HG02970 (cell line): ENCODE data around the gene DUSP6.
A peak's percentile ranks its signal among the peaks of the same experiment; 100 is the strongest.
"Not testable (repeated sequence)": the region's sequence is repeated elsewhere in the genome, so short reads cannot be mapped to it uniquely, and the experiment has no call there.

Source experiments
- ATAC-seq: cut with Tn5 transposase; IDR thresholded peaks from one replicate; pipeline ENCODE4 v1.9.1; 2021; ENCODE audit warnings: mild to moderate bottlenecking, moderate library complexity, moderate number of reproducible peaks; ENCODE audit not compliant: unreplicated experiment, low FRiP score

DUSP6 gene

GRCh38 chr12:89353823-89354611 lies 1.7 kb upstream of the DUSP6 start:
- no peak for ATAC-seq

- ATAC-seq = no peak
Observed at GRCh38 chr12:89353188-89353822, 1.0 kb upstream of the DUSP6 start.

GRCh38 chr12:89352242-89352491 lies 134 bp downstream of the DUSP6 start:
- no peak for ATAC-seq

- peak; percentile 8 for ATAC-seq
Observed at GRCh38 chr12:89351489-89352241, 636 bp downstream of the DUSP6 start.

GRCh38 chr12:89350630-89351488 lies 1.4 kb downstream of the DUSP6 start:
- no peak for ATAC-seq

GRCh38 chr12:89350260-89350629 lies 2.1 kb downstream of the DUSP6 start:
- no peak for ATAC-seq

GRCh38 chr12:89349814-89350213 lies 2.5 kb downstream of the DUSP6 start:
- no peak for ATAC-seq

GRCh38 chr12:89348894-89349699 lies 3.2 kb downstream of the DUSP6 start:
- ATAC-seq = no peak

GRCh38 chr12:89347325-89347829 lies 4.9 kb downstream of the DUSP6 start:
- ATAC-seq = no peak

- ATAC-seq = no peak
Observed at GRCh38 chr12:89346741-89347324, 5.5 kb downstream of the DUSP6 start.

GRCh38 chr12:89345830-89346740 lies 6.2 kb downstream of the DUSP6 start:
- ATAC-seq = peak; percentile 97

- no peak for ATAC-seq
Observed at GRCh38 chr12:89345376-89345775, 6.9 kb downstream of the DUSP6 start.

- ATAC-seq = no peak
Observed at GRCh38 chr12:89344862-89345202, 7.5 kb downstream of the DUSP6 start.

GRCh38 chr12:89344043-89344861 lies 8.0 kb downstream of the DUSP6 start:
- no peak for ATAC-seq

- no peak for ATAC-seq
Observed at GRCh38 chr12:89343127-89343526, 9.2 kb downstream of the DUSP6 start.

GRCh38 chr12:89340861-89341260 lies 11.4 kb downstream of the DUSP6 start:
- no peak for ATAC-seq

- ATAC-seq = no peak
Observed at GRCh38 chr12:89339526-89339925, 12.8 kb downstream of the DUSP6 start.

- ATAC-seq = not testable (repeated sequence)
Observed at GRCh38 chr12:89337136-89337535, 15.2 kb downstream of the DUSP6 start.
